ENCODE results near the gene BCAT1.

The BCAT1 gene

DNA sequence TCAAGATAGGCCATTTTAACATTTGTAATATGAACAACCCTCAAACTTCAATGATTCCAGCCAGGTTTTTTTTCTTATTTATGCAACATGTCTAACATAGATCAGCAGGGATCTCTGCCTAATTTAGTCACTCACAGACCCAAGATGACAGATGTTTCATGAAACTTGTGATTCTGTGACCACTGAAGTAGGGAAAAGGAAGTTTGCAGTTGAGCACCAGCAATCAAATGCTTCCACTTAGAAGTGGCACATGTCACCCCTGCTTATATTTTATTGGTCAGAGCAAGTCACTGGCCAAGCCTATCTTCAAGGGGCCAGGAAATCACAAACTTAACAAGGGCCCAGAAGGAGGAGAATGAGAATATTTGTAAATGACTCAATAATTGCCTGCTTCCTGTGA is 150.6 kb downstream of the BCAT1 start:
- DNase-seq, result no peak

DNA sequence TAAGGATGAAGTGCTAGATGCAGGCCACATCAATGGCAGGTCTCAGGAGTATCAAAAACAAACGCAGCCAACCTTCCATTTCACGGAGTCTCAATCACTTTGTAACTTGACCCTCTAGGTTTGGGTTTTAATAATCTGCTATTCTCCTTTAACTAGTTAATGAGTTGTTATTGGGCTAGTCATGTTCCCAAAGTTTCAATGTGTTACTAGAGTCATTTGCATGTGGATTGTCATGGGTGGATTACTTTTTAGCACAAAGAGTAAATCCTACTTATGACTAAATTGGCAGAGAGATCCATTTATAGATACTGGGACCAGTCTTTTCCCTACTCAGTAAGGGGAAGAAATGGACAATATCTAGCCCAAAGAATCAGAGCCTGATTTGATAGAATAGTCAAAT is 151.0 kb downstream of the BCAT1 start:
- no peak for DNase-seq

DNA sequence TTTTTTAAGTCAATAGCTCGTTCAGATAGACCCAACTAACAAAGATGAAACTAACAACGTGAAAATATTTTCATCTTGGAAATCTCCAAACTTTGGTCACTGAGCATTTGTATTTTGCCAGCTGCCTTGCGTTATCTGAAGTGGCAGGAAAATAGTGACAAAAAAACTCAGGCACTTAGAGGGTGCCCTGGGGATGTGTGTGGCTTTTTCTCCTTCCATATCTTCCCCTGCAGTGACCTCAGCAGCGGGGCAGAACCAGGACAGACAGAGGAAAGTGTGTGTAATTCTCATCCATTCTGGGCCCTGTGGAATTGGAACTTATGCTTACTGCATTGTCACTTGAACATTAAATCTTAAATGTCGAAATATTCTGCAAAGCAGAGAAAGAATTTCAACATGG is 152.0 kb downstream of the BCAT1 start:
- DNase-seq, result no peak

DNA sequence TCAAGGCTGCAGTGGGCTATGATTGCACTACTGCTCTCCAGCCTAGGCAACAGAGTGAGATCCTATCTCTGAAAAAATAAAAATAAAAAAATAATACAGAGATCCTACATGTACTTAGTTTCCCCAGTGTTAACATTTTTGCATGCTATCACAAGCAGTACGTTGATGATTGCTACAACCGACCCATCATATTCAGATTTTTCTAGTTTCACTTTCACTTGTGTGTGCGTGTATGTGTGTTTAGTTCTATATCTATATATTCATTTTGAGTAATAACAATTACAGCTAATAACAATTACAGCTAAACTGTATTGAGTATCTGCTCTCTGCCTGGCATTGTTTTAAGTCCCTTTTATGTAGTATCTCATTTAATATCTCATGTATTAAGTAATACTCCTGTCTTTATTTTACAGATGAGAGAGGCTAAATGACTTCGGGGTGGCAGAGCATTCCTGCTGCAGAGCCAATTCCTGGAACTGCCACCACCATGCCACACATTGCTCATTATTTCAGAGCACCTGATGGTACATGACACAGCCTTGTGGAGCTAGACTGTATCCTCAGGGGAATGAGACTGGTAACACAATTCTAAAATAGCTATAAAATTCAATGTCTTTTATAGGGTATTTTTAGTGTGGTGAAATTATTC is 153.1 kb downstream of the BCAT1 start:
- DNase-seq, result no peak

DNA sequence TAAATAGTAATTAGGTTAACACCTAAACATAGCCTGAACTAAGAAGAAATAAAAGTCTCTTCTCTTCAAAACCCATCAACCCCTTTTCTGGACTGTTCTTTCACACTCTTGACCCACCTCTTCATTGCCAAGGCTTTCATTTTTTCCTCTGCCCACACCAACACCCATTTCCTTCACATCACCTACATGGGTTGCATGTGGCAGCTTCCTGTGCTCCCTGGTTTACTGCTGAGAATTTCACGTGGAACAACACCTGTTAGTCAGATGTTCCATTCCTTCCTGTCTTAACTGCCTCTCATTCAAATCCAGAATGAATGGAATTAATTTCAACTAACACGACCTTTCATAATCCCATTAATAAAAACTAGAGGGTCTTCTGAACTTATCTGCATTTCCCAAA is 157.3 kb downstream of the BCAT1 start:
- no peak for DNase-seq

DNA sequence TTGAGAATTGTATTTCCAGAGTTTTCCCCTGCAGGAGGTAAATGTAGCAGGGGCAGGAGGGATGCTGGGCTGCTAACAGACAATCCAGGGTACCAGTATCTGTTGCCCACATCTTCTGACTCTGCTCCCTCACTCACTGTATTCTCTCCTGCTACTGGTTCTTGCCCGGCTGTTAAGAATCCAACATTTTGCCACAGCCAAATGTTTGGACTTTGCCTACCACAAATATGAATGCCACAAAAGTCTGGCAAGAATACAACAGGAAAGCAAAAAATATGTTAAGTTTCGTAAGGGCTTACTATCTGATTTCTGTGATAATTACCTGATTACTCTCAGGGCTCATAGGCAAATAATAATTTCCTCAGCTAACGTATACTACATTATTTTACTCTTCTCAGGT is 160.0 kb downstream of the BCAT1 start:
- DNase-seq, result no peak

DNA sequence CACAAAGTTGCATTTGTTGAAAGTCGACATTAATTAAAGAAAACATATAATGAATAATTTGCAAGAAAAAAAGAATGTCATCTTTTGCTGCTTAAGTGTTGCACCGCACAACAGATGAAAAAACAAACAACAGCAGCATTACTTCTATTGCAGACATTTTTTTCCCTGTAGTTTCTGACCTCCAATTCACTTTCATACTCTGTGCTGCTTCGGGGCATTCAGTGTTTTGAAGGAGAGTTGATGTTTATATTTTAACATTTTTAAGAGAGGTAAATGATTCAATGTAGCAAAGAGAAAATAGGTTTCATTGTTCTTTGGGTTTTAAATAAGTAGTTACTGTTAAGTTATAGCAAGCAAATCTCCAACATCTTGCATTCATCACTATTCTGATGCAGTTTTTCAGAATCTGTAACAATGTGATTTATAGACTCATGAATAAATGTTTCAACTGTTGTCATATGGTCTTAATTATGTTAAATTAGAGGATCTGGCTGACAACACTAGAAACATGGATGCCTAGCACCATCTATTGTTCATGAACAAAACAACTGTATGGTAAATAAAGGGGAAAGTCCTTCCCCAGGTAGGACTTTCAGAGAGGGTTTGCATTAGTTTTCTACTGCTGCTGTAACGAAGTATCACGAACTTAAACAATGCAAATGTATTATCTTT is 168.1 kb downstream of the BCAT1 start:
- DNase-seq, result no peak

DNA sequence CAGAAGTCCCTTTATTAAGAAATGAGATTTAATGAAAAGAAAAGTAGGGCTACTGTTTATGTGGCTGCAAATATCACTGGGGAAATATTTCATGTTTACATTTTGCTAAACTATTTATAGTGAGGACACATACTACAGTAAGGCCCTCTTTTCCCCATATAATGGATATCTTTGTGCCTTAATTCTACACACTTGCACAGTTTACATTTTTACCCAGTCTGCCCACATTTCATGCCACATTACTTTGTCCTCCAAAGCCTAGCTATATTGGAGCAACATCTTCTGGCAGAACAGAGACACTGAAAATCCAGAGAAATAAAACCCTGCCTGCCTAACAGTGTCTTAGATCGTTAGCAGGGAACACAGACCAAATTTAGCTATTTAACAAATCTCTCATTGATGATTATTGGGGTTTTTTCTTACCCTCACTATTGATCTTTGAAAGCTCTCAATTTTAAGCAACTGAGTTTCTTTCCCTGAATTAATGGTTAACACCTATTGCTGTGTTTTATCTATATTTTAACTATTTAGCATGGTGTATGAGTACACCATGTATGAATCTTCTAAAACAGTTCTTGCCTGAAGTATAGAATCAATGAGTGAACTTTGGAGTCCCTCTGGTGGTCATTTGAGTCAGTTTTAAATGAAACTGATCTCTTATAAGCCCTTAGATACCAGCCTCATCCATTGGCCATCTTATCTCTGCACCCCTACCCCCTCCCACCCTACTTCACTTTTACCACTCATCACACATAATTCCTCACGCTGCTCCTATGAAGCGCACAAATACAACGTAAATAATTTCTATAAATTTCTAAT is 170.2 kb downstream of the BCAT1 start:
- no peak for DNase-seq

DNA sequence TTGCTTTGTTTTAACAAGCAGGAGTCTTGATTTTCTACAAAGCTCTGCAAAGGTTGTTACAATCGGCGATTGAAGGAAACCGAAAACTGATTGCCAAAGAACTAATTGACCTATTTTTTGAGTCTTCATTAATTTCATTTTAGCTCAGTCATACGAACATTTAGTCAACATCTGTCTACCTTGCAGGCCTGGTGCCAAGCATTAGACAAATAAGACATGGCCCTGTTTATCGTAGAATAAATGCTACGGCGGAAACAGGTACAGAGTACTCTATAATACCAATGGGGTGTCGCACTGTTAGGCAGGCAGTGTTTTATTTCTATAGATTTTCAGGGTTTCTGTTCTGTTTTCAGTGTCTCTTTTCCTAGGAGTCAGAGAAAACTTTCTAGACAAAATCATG is 171.5 kb downstream of the BCAT1 start:
- no peak for DNase-seq

DNA sequence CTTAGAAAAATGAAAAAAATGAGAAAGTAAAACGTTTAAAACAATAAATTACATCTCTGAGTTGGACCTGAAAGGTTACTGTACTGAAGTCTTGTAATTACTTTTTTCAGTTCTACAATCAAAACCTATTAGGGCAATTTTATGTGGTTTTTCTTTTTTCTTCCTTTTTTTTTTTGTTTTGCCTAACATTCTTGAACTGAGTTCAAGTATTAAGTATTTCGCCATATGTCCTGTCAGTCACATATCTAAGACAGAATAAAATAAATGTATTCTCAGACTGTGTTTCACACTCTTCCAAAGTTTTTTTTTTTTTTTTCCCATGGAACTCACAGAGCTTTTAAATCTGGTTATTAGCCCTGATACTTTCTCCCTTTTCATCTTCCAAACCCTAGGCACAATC is 172.0 kb downstream of the BCAT1 start:
- no peak for DNase-seq

DNA sequence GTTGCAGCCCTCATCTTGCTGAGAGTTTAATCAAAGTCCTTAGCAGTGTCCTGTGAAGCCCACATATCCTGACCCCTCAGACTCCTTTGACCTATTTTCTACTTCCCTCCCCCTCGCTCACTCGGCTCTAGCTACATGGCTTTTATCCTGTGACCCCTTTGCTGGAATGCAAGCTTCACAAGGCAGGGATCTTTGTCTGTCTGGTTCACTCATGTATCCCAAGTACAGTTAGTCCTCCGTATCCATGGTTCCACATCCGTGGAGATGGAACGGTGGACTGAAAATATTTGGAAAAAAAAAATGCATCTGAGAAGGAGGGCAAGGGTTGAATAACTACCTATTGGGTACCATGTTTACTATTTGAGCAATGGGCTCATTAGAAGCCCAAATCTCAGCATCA is 173.8 kb downstream of the BCAT1 start:
- DNase-seq, result no peak

DNA sequence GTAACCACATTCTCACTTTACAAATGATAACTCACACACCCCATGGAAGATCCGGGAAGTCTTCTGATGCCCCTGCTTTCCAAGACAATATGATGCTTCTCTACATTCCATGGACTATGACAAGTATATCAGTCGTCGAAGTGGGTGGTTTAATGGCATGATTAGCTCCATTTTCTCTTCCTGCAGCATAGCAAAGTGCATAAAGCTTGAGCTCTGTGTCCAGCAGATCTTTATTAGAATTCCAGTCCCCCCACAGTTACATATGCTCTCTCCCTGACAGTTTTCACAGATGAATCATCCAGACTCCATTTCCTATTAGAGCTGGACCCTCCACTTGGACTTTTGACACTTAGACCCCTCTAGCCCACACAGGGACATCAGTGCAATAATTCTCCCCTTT is 174.9 kb downstream of the BCAT1 start:
- no peak for DNase-seq

DNA sequence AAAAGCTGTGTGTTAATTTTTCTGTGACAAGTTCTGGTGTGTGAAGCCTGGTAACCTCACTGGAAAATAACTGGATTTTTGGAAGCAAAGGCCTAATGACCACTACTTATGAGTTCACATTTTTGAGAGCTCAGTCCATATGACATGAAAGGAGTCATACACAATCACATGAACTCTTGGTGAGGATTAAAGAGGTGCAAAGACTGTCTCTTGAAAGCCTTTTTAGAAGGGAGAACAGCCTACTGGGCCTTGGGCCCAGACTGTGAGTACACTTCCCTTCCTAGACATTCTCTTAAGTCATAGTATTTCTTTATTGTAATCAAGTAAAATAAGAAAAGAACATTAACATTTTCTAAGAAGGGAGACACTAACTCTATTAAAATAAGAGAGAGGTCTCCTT is 176.1 kb downstream of the BCAT1 start:
- no peak for DNase-seq

DNA sequence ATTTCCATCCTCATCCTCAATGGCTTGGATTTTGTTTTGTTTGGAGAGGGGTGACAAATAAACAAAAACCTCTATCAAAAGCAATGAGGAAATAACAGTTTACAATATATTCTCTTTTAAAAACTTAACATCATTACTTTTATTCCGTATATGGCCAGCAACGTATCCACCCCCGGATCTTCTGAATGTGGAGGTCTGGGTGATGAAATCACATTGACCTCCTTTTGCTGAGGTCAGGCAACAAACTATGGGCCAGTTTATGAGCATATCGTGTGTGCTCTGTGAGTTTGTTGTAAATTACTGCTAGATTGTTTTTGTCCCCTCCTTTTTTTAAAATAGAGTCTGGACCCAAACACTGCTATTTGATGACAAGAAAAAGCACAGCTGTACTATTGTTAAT is 178.1 kb downstream of the BCAT1 start:
- DNase-seq, result no peak

DNA sequence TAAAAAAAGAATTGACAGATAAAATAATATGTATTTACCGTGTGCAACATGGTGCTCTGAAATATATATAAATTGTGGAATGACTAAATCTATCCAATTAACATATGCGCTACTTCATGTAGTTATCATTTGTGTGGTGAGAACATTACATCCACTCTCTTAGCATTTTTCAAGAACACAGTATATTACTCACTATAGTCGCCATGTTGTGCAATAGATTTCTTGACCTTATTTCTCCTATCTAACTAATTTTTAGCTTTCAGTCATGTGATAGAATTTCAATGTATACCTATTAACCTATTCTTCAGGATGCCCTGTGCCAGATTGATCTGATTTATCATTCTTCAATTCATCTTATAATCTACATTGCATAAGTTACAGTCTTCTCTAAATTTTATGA is 178.6 kb downstream of the BCAT1 start:
- DNase-seq, result no peak

DNA sequence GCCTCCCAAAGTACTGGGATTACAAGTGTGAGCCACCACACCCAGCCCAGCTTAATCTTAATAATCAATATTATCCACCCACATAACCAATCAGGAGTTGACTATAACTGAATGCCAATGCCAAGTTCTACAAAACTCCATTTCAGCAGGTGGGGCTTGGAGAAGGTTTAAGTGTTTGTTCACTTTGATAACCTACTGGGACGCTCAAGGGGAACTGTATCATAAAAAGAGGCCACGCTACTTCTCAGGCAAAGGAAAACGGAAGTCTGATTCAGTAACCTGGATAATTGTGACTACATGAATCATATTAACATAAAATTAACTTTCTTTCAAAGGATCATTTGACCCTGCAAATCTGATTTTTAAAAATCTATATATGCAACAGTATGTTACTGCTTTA is 179.2 kb downstream of the BCAT1 start:
- DNase-seq, result no peak

DNA sequence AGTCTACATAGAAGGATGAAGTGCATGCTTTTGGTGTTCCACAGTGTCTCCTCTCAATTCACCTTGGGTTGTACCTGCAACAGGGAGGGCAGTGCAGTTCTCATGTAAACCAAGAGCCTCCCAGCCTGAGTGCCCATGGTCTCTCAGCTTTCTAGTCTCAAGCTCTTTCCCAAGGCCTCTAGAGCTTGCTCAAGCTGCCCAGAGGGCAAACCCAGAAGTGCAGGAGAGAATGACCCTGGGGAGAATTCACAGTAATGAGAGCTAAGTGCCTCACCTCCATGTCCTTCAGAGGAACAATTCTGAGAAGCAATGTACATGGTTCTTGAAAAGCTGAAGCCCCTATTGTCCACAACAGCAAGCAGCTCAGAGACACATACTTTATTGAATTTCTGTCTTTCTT is 180.5 kb downstream of the BCAT1 start:
- no peak for DNase-seq

DNA sequence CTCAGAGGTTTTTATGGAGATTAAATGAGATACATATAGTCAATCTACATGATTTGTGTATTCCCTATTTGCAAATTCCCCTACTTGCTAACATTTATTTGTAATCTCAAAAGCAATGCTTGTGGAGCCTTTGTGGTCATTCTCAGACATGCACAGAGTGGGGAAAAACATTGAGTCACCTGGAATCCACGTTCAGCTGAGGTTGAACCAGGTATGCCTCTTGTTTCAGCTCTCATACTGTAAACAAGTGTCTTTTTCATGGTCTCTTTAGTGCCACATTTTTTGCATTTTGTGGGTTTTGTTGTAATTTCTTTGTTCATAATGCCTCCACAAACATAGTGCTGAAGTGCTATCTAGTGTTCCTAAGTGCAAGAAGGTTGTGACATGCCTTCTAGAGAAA is 181.9 kb downstream of the BCAT1 start:
- no peak for DNase-seq

DNA sequence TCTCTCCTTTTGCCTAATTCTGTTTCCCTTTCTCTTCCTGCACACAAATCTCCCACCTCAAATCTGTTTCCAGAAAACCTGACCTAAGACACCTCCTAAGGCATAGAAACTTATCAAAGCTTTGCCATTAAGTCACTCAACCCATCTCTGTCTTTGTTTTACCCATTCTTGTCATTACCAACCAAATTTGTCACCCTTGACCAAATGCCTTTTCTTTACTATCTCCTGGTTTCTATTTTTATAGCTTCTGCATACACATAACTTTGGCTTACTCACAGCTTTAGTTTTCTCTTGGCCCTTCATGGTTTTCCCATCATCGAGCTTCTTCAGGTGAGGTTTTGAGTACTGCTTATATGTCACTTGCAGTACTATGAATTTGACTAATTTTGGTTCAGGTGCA is 184.2 kb downstream of the BCAT1 start:
- DNase-seq, result no peak

DNA sequence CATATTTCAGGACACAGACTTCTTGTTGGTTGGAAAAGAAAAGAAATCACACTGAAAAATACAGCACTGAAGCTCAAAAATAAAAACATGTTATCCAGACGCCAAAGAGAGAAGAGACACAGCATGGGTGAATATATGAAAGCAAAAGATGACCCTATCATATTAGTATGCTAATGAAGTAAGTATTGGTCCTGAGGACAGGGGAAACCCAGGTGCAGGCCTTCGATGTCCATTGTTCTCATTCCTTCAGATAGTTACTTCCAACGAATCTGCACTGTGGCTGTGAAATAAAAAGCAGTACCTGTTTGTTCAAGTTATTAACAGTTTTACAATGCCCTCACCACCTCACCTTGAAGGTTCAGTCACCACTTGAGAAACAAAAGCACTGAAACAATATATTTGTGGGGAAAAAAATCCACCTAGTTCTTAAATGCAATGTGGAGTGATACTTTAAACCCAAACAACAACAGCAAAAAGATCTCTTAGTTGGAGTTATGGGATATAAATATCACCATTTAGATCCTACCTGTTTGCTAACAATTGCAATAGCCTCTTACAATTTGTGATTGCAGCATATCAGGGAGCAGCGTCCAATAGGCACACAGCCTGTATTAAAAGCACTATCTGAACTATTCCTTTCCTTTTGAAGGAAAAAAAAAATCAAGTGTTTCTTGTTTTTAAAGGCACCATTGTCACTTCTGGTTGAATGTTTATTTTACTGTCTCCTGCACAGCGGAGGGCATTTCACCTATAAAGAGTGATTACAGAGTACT is 188.1 kb downstream of the BCAT1 start:
- no peak for DNase-seq

DNA sequence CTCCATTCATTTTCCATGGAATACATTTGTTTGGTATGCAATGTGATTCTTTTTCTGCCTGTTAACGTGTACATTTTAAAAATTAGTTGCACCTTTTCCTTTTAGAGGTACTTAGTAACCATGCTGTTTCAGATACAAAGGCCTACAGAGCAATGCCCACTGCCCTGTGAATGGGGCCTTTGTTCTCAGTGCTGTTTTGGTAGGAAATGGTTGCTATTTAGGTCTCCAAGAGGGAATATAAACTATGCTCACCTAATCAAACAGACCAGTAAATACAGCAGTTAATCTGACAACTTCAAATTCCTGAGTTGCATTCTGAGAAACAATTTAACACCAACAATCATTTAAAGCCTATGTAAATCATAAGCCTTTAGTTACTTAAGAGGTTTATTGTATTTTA is 188.7 kb downstream of the BCAT1 start:
- no peak for DNase-seq
